Measurements from ENCODE around the gene KAZN.

The KAZN gene

GRCh38 chr1:14748151-14748550 lies 149.7 kb downstream of the KAZN start:
- DNase-seq = no peak

GRCh38 chr1:14748977-14749376 lies 150.5 kb downstream of the KAZN start:
- no peak for DNase-seq

- DNase-seq = no peak
Observed at GRCh38 chr1:14750490-14750889, 152.0 kb downstream of the KAZN start.

GRCh38 chr1:14755518-14756252 lies 157.2 kb downstream of the KAZN start:
- no peak for DNase-seq

GRCh38 chr1:14756589-14757285 lies 158.3 kb downstream of the KAZN start:
- DNase-seq = no peak

- no peak for DNase-seq
Observed at GRCh38 chr1:14757286-14757625, 158.8 kb downstream of the KAZN start.

GRCh38 chr1:14759042-14759818 lies 160.7 kb downstream of the KAZN start:
- no peak for DNase-seq

DNA sequence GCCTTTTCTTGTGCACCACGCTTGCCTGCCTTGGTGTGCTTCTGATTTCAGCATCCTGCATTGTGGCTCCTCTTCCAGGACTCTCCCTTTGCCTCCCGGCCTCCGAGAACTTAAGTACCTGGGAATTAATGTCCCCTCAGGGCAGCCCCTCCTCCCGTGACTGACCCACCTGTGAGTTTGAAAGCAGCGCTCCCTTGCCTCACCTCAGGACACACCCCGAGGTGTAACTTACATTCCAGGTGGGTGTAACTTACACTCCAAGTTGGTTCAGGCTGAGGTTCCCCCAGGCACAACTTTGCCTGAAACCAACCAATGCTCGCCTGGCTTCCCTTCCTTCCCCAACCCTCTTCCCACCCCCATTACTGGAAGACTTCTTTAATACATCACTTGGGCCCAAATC lies 161.4 kb downstream of the KAZN start:
- no peak for DNase-seq

GRCh38 chr1:14760780-14761179 lies 162.3 kb downstream of the KAZN start:
- no peak for DNase-seq

GRCh38 chr1:14761291-14762153 lies 163.0 kb downstream of the KAZN start:
- DNase-seq = no peak

DNA sequence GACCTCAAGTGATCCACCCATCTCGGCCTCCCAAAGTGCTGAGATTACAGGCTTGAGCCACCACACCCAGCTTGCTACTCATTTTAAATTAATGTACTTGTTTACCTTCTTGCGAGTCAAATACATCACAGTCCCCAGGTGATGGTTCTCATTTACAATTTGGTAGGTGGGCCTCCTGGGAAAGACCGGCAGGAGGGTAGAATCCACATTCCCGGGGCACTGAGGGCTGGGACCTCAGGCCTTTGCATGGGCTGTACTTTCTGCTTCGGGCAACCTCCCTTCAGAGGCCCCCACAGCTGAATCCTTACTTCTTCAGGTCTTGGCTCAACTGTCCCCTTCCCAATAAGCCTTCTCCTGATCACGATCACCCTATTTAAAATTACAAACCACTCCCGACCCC lies 165.5 kb downstream of the KAZN start:
- DNase-seq = no peak

DNA sequence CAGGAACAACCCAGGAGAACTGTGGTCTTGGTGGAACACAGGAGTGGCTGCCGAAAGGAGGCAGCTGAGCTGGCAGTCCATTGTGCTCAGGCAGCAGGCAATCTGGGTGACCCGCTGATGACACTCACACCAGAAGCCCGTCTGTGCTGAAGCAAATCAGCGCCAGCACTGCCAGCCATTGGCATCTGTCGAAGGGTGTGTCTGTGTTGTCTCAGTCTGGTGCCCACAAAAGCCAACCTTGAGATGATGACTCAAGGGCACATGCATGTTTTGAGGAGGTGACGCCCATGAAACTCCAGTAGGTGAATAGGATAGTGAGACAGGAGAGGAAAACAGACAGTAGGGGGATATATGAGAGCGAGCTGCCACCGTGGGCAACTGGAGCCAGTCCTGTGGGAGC lies 167.3 kb downstream of the KAZN start:
- DNase-seq = no peak

- no peak for DNase-seq
Observed at GRCh38 chr1:14767075-14767474, 168.6 kb downstream of the KAZN start.

- no peak for DNase-seq
Observed at GRCh38 chr1:14768582-14769304, 170.3 kb downstream of the KAZN start.

DNA sequence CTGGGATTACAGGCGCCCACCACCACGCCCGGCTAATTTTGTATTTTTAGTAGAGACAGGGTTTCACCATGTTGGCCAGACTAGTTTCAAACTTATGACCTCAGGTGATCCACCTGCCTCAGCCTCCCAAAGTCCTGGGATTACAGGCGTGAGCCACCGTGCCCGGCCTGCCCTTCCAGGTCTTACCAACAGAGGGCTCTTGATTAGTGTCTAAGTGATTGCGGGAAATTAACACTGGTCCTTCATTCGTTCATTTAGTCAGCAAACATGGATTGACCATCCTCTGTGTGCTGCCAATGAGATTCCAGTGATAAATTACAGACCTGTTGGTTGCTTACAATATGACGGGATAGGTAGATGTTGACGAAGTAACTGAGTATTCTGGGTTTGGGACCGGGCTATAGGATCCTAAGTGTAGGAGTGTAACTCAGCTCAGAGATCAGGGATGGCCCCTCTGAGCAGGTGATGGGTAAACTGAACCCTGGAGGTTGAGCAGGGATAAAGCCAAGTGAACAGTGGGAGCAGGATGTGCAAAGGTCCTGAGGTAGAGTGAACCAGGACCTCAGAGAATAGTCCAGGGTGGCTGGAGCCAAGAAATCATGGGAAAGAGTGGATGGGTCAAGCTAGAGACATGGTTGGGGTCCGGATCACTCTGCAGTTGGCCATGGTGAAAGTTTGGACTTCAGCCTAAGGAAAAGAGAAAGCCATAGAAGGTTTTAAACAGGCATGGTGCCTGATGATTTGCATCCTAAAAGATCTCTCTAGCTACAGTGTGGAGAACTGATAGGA lies 171.2 kb downstream of the KAZN start:
- DNase-seq = no peak

DNA sequence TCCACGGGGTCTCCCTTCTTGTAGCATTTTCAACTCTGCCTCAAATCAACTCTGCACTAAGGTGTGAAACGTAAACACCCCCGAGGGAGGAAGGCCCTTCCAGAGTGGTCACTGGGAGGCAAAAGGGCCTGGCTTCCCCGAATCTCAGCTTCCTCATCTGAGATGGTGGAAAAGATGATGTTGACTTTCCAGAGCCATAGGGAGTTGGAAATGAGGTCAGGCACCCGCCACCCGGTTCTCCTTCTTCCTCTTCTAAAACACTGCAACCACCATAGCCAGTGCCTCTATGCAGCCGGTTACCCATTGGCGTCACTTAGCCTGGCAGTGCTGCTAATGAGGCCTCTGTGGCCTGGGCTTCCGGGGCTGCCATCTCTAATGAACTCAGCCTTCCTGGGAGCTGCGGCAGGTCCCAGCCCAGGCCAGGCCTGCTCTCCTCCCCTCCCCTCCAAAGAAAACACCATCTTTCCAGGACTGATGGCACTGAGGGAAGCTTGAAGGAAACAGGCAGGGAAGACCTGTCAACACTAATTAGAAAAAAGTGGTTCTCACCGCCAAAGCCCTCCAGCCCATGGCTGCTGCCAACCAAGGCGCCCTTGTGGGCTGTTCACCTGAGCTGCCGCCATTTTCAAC lies 175.0 kb downstream of the KAZN start:
- no peak for DNase-seq

DNA sequence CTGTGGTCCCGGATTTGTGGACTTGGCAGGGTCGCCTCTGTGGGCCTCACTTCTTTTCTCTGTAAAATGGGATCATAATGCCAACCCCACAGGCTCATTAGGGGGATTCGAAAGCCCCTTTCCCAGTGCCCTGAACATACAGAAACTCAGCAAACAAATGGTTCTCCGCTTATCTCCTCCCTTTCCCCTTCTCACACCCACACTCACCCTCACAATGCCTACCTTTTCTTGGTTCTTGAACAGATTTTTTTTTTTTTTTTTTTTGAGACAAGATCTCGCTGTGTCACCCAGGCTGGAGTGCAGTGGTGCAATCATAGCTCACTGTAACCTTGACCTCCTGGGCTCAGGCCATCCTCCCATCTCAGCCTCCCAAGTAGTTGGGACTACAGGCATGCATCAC lies 175.7 kb downstream of the KAZN start:
- no peak for DNase-seq

DNA sequence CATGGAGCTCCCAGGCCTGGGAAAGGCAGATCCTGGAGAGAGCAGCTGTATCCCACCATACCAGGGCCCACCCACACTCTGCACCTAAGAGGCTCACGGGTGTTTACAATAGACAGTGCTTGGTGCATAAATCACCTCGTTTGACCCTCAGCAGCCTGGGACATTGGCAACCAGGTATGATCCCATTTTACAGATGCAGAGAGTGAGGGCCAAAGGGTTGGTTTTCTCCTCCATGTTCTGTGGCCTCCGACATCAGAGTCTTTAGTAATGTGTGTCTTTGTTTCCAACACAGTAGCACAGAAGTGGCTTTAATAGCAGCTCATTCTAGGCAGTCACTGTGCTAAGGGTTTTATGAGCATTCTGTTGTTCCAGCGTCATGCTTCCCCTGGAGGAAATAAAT lies 176.5 kb downstream of the KAZN start:
- DNase-seq = no peak

DNA sequence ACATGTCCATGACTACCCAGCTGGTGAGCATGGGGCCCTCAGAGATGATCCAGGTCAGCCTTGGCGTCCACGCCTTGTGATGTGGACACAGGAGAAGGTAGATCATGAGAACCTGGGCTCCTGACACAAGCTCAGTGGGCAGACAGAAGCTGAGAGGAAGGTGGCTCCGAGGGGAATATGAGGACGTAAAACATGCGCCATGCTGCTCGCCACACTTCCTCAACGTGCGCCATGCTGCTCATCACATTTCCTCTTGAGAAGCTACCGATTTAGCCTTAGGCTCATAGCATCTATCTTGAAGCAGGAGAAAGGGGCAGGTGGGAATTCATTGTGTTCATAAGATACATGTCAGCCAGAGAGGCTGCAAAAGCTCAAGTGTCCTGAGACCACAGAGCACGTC lies 176.9 kb downstream of the KAZN start:
- no peak for DNase-seq

GRCh38 chr1:14777516-14778506 lies 179.3 kb downstream of the KAZN start:
- no peak for DNase-seq
